Muscle layer of duodenum (tissue), 2 donors: Measurements from ENCODE around the gene FAM163B.
"Not testable (repeated sequence)": the region's sequence is repeated elsewhere in the genome, so short reads cannot be mapped to it uniquely, and the experiment has no call there.

Experiments
- H3K27ac ChIP-seq: one replicate; pipeline ENCODE4 v1.7.0; 2013; ENCODE audit warnings: mild to moderate bottlenecking, low read length
- H3K27me3 ChIP-seq: one replicate; pipeline ENCODE4 v1.7.0; 2013; ENCODE audit warnings: low read depth, mild to moderate bottlenecking, control low read depth, low read length
- H3K36me3 ChIP-seq, 2 donors: one replicate each; pipeline ENCODE4 v1.7.0; 2013; ENCODE audit warnings: low read length in 2 of 2, control low read depth in 1 of 2, mild to moderate bottlenecking in 1 of 2; ENCODE audit not compliant: insufficient read depth in 2 of 2, control insufficient read depth in 1 of 2
- H3K4me1 ChIP-seq, 2 donors: one replicate each; pipeline ENCODE4 v1.7.0; 2013; ENCODE audit warnings: low read length in 2 of 2, mild to moderate bottlenecking in 2 of 2, control low read depth in 1 of 2, moderate library complexity in 1 of 2; ENCODE audit not compliant: insufficient read depth in 2 of 2, control insufficient read depth in 1 of 2
- H3K4me3 ChIP-seq, 2 donors: one replicate each; pipeline ENCODE4 v1.7.0; 2013; ENCODE audit warnings: low read length in 2 of 2, low read depth in 1 of 2, mild to moderate bottlenecking in 1 of 2
- H3K9me3 ChIP-seq, 2 donors: one replicate each; pipeline ENCODE4 v1.7.0; 2013; ENCODE audit warnings: low read length in 2 of 2, control low read depth in 1 of 2, mild to moderate bottlenecking in 1 of 2; ENCODE audit not compliant: control insufficient read depth in 1 of 2
- donor health status: healthy.

Gene FAM163B

GRCh38 chr9:133569891-133570690 is 39.1 kb downstream of the FAM163B start:
- no peaks in the 10 kb centered on the region for H3K36me3 ChIP-seq
- H3K4me1 ChIP-seq, result peaks cover 0 to 19% of the 10 kb centered on the region in 2 donors
- no peaks in the 10 kb centered on the region for H3K27me3 ChIP-seq
- no peak overlapping the region for H3K4me3 ChIP-seq
- H3K27ac ChIP-seq, result no peak overlapping the region
- no peaks in the 10 kb centered on the region for H3K9me3 ChIP-seq

- H3K27me3 ChIP-seq, result no peaks in the 10 kb centered on the region
- H3K36me3 ChIP-seq, result no peaks in the 10 kb centered on the region
- peaks cover 0 to 19% of the 10 kb centered on the region in 2 donors for H3K4me1 ChIP-seq
- no peak overlapping the region for H3K4me3 ChIP-seq
- H3K27ac ChIP-seq, result no peak overlapping the region
- no peaks in the 10 kb centered on the region for H3K9me3 ChIP-seq
Measured at GRCh38 chr9:133569121-133569785, 39.9 kb downstream of the FAM163B start.

- Histone ChIP-seq H3K9me3 (no peaks in the 10 kb centered on the region), H3K4me3 (no peak overlapping the region), H3K27me3 (no peaks in the 10 kb centered on the region), H3K36me3 (no peaks in the 10 kb centered on the region), H3K4me1 (peaks cover 4 to 19% of the 10 kb centered on the region in 2 donors), H3K27ac (no peak overlapping the region)
Measured at GRCh38 chr9:133568186-133568585, 41.0 kb downstream of the FAM163B start.

- H3K27ac ChIP-seq, result no peak overlapping the region
- no peak overlapping the region for H3K4me3 ChIP-seq
- peaks cover 6 to 12% of the 10 kb centered on the region in 2 donors for H3K4me1 ChIP-seq
- no peaks in the 10 kb centered on the region for H3K9me3 ChIP-seq
- no peaks in the 10 kb centered on the region for H3K27me3 ChIP-seq
- no peaks in the 10 kb centered on the region for H3K36me3 ChIP-seq
Measured at GRCh38 chr9:133566817-133567216, 42.4 kb downstream of the FAM163B start.

GRCh38 chr9:133566382-133566781 is 42.8 kb downstream of the FAM163B start:
- Histone ChIP-seq H3K27me3 (no peaks in the 10 kb centered on the region), H3K27ac (no peak overlapping the region), H3K9me3 (no peaks in the 10 kb centered on the region), H3K4me1 (peaks cover 6 to 12% of the 10 kb centered on the region in 2 donors), H3K4me3 (no peak overlapping the region), H3K36me3 (no peaks in the 10 kb centered on the region)

- Histone ChIP-seq H3K4me1 (peaks cover 6 to 21% of the 10 kb centered on the region in 2 donors), H3K27ac (no peak overlapping the region), H3K9me3 (no peaks in the 10 kb centered on the region), H3K36me3 (no peaks in the 10 kb centered on the region), H3K27me3 (no peaks in the 10 kb centered on the region), H3K4me3 (no peak overlapping the region)
Measured at GRCh38 chr9:133564451-133565116, 44.6 kb downstream of the FAM163B start.

- not testable (repeated sequence) for H3K27ac ChIP-seq, H3K36me3 ChIP-seq, H3K27me3 ChIP-seq, H3K9me3 ChIP-seq, H3K4me3 ChIP-seq
- peaks cover 6 to 21% of the 10 kb centered on the region in 2 donors for H3K4me1 ChIP-seq
Measured at GRCh38 chr9:133563814-133564213, 45.4 kb downstream of the FAM163B start.

GRCh38 chr9:133563291-133563796 is 45.8 kb downstream of the FAM163B start:
- Histone ChIP-seq H3K4me3 (no peak overlapping the region), H3K4me1 (peaks cover 6 to 21% of the 10 kb centered on the region in 2 donors), H3K27me3 (no peaks in the 10 kb centered on the region), H3K27ac (no peak overlapping the region), H3K36me3 (no peaks in the 10 kb centered on the region), H3K9me3 (no peaks in the 10 kb centered on the region)

- Histone ChIP-seq H3K27ac (no peak overlapping the region), H3K27me3 (no peaks in the 10 kb centered on the region), H3K9me3 (no peaks in the 10 kb centered on the region), H3K36me3 (no peaks in the 10 kb centered on the region), H3K4me1 (peaks cover 6 to 21% of the 10 kb centered on the region in 2 donors), H3K4me3 (no peak overlapping the region)
Measured at GRCh38 chr9:133562611-133563290, 46.4 kb downstream of the FAM163B start.

GRCh38 chr9:133561976-133562554 is 47.1 kb downstream of the FAM163B start:
- H3K4me1 ChIP-seq, result peaks cover 6 to 21% of the 10 kb centered on the region in 2 donors
- no peaks in the 10 kb centered on the region for H3K9me3 ChIP-seq
- H3K4me3 ChIP-seq, result no peak overlapping the region
- H3K27ac ChIP-seq, result no peak overlapping the region
- H3K36me3 ChIP-seq, result no peaks in the 10 kb centered on the region
- no peaks in the 10 kb centered on the region for H3K27me3 ChIP-seq
